Thoracic aorta (tissue), 2 donors: Measurements from ENCODE around the gene PRKN. TPM values are rescaled to one million over a fixed set of nuclear protein-coding genes. Genes with fewer than 3 reads are reported as not detected.

ENCODE experiments used
- ATAC-seq: fragments of 150-250 bp; one replicate; pipeline ENCODE4 v1.8.0; 2017; ENCODE audit warnings: low read depth; ENCODE audit not compliant: insufficient number of reproducible peaks, low FRiP score
- DNase-seq: peaks from one replicate; pipeline ENCODE4 v3.0.0-alpha.2; 2020; ENCODE audit warnings: low spot score
- H3K27ac ChIP-seq, 2 donors: fragments of 200-600 bp; sonication (generic); 1 replicate in 1 of 2; 2 replicates in 1 of 2; pipeline ENCODE4 v1.5.1; 2016; ENCODE audit warnings: mild to moderate bottlenecking in 2 of 2, moderate library complexity in 2 of 2
- H3K27me3 ChIP-seq: fragments of 200-600 bp; sonication (generic); replicated peaks from 2 replicates; pipeline ENCODE4 v1.6.0; 2016; ENCODE audit warnings: mild to moderate bottlenecking; ENCODE audit not compliant: insufficient read depth
- H3K36me3 ChIP-seq: fragments of 200-600 bp; sonication (generic); one replicate; pipeline ENCODE4 v1.5.1; 2016
- H3K4me1 ChIP-seq, 2 donors: fragments of 200-600 bp; sonication (generic); 1 replicate in 1 of 2; 2 replicates in 1 of 2; pipeline versions ENCODE4 v1.5.1 to v1.6.0; 2016; ENCODE audit warnings: low read depth in 2 of 2, mild to moderate bottlenecking in 1 of 2; ENCODE audit not compliant: control insufficient read depth in 1 of 2
- H3K4me3 ChIP-seq: fragments of 200-600 bp; sonication (generic); 2 replicates; pipeline ENCODE4 v1.5.1; 2016; ENCODE audit warnings: mild to moderate bottlenecking
- H3K9me3 ChIP-seq: fragments of 200-600 bp; sonication (generic); 2 replicates; pipeline ENCODE4 v1.5.1; 2016
- CTCF ChIP-seq: fragments of 200-600 bp; sonication (generic); IDR thresholded peaks from one replicate; pipeline ENCODE4 v1.5.1; 2019; ENCODE audit warnings: antibody characterized with exemption
- total RNA-seq, 2 donors: library from RNA; depleted of rRNA; stranded (reverse); fragments of >200 nt; gene quantifications; one replicate each; pipeline versions ENCODE4 v1.1.0 to v1.2.3, GENCODE V29; 2016

PRKN gene
- total RNA-seq, 2 donors from 2014 or later = 10.4 to 23.8 TPM

- DNase-seq (no peak), ATAC-seq (no peak)
- no peak for TF ChIP-seq CTCF
- H3K27me3 ChIP-seq = no peaks in the 10 kb centered on the region
- no peaks in the 10 kb centered on the region for H3K9me3 ChIP-seq
- no peaks in the 10 kb centered on the region for H3K36me3 ChIP-seq
- no peak overlapping the region for H3K4me3 ChIP-seq
- H3K27ac ChIP-seq = no peak overlapping the region
- no peaks in the 10 kb centered on the region for H3K4me1 ChIP-seq
Observed at GRCh38 chr6:162157167-162157870, 570.2 kb downstream of the PRKN start.

- Histone ChIP-seq H3K27me3 (no peaks in the 10 kb centered on the region), H3K9me3 (no peaks in the 10 kb centered on the region), H3K36me3 (no peaks in the 10 kb centered on the region), H3K4me3 (no peak overlapping the region), H3K27ac (no peak overlapping the region), H3K4me1 (no peaks in the 10 kb centered on the region)
- ATAC-seq (no peak), DNase-seq (no peak)
- no peak for TF ChIP-seq CTCF
Observed at GRCh38 chr6:162156146-162156545, 571.4 kb downstream of the PRKN start.

- ATAC-seq = no peak
- no peaks in the 10 kb centered on the region for H3K4me1 ChIP-seq
- H3K9me3 ChIP-seq = no peaks in the 10 kb centered on the region
- no peak overlapping the region for H3K4me3 ChIP-seq
- H3K27ac ChIP-seq = no peak overlapping the region
- H3K27me3 ChIP-seq = no peaks in the 10 kb centered on the region
- TF ChIP-seq CTCF = no peak
- no peak for DNase-seq
- no peaks in the 10 kb centered on the region for H3K36me3 ChIP-seq
Observed at GRCh38 chr6:162154930-162155329, 572.6 kb downstream of the PRKN start.

- H3K36me3 ChIP-seq = no peaks in the 10 kb centered on the region
- DNase-seq (no peak), ATAC-seq (no peak)
- H3K4me1 ChIP-seq = no peaks in the 10 kb centered on the region
- no peaks in the 10 kb centered on the region for H3K27me3 ChIP-seq
- H3K4me3 ChIP-seq = no peak overlapping the region
- H3K9me3 ChIP-seq = no peaks in the 10 kb centered on the region
- no peak for TF ChIP-seq CTCF
- no peak overlapping the region for H3K27ac ChIP-seq
Observed at GRCh38 chr6:162154001-162154400, 573.6 kb downstream of the PRKN start.

- no peak for TF ChIP-seq CTCF
- DNase-seq (no peak), ATAC-seq (no peak)
- Histone ChIP-seq H3K9me3 (no peaks in the 10 kb centered on the region), H3K4me3 (no peak overlapping the region), H3K27me3 (no peaks in the 10 kb centered on the region), H3K36me3 (no peaks in the 10 kb centered on the region), H3K4me1 (no peaks in the 10 kb centered on the region), H3K27ac (no peak overlapping the region)
Observed at GRCh38 chr6:162153120-162153519, 574.4 kb downstream of the PRKN start.
